DOHH2 (cell line): Measurements from ENCODE around the gene PRDM16.

ENCODE experiments used
- H3F3A ChIP-seq: fragments of 200-600 bp; sonication (generic), shearing (Covaris generic); 2 replicates; pipeline ENCODE4 v1.6.0; 2016; ENCODE audit warnings: antibody characterized with exemption, mild to moderate bottlenecking; ENCODE audit not compliant: control insufficient read depth, insufficient read depth
- H3K27ac ChIP-seq: fragments of 200-600 bp; sonication (generic); 2 replicates; pipeline ENCODE4 v1.5.1; 2014; ENCODE audit warnings: low read depth, mild to moderate bottlenecking, low read length, moderate library complexity
- H3K27me3 ChIP-seq: fragments of 200-600 bp; sonication (generic); 2 replicates; pipeline ENCODE4 v1.6.1; 2014; ENCODE audit warnings: mild to moderate bottlenecking, low read length, mixed read lengths; ENCODE audit not compliant: control insufficient read depth
- H3K36me3 ChIP-seq: fragments of 200-600 bp; sonication (generic); 2 replicates; pipeline ENCODE4 v1.6.1; 2014; ENCODE audit warnings: mild to moderate bottlenecking, low read length, moderate library complexity, mixed read lengths; ENCODE audit not compliant: control insufficient read depth
- H3K4me1 ChIP-seq: fragments of 200-600 bp; sonication (generic); 2 replicates; pipeline ENCODE4 v1.6.1; 2014; ENCODE audit warnings: mild to moderate bottlenecking, low read length, mixed read lengths; ENCODE audit not compliant: control insufficient read depth
- H3K4me2 ChIP-seq: fragments of 200-600 bp; sonication (generic); 2 replicates; pipeline ENCODE4 v1.6.0; 2014; ENCODE audit warnings: mild to moderate bottlenecking, low read length, moderate library complexity
- H3K4me3 ChIP-seq: fragments of 200-600 bp; sonication (generic); 2 replicates; pipeline ENCODE4 v1.5.1; 2014; ENCODE audit warnings: mild to moderate bottlenecking, low read length, mixed read lengths
- H3K79me2 ChIP-seq: fragments of 200-600 bp; sonication (generic); 2 replicates; pipeline ENCODE4 v1.6.1; 2014; ENCODE audit warnings: mild to moderate bottlenecking, low read length, mixed read lengths; ENCODE audit not compliant: control insufficient read depth
- H3K9me2 ChIP-seq: fragments of 200-600 bp; sonication (generic); replicated peaks from 2 replicates; pipeline ENCODE4 v1.6.1; 2014; ENCODE audit warnings: mild to moderate bottlenecking, low read length, mixed read lengths; ENCODE audit not compliant: control insufficient read depth
- H3K9me3 ChIP-seq: fragments of 200-600 bp; sonication (generic); 2 replicates; pipeline ENCODE4 v1.6.1; 2014; ENCODE audit warnings: antibody characterized with exemption, low read length, mixed read lengths; ENCODE audit not compliant: control insufficient read depth, insufficient read depth
- H4K20me1 ChIP-seq: fragments of 200-600 bp; sonication (generic); 2 replicates; pipeline ENCODE4 v1.6.0; 2014; ENCODE audit warnings: low read depth, mild to moderate bottlenecking, antibody characterized with exemption, low read length, moderate library complexity; ENCODE audit not compliant: control insufficient read depth, insufficient read depth
- EZH2phosphoT487 ChIP-seq: fragments of 200-600 bp; sonication (generic); IDR thresholded peaks from 2 replicates; pipeline ENCODE4 v1.6.1; 2017; ENCODE audit warnings: borderline replicate concordance, mild to moderate bottlenecking, antibody characterized with exemption, low read length, moderate library complexity, mixed read lengths
- TF ChIP-seq, protein P1 (sequence below): fragments of 200-600 bp; sonication (generic); IDR thresholded peaks from one replicate; pipeline ENCODE4 v1.5.1; 2014; ENCODE audit warnings: antibody characterized with exemption, mild to moderate bottlenecking, low read depth, low read length; ENCODE audit not compliant: poor library complexity, severe bottlenecking

PRDM16 gene

DNA sequence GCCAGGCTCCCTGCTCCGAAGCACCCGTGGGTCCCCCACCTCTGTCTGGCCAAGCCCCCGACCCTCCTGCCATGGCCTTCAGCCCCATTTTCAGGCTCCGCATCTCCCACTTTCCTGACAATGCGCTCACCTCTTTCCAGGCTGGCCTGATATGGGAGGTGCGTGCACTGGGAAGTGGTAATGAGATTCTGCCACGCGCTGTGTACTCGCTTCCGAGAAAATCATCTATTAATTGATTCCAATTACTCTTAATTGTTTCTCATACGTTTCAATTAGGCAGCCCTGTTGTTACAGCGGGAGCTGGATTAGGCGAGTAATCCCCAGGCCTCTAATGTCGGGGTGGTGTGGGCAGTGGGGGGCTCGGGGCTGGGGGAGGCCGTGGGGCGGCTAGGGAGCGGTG lies 263.0 kb downstream of the PRDM16 start:
- no peak for TF ChIP-seq EZH2phosphoT487
- Histone ChIP-seq H3K4me3 (no peak overlapping the region), H3K4me1 (no peaks in the 10 kb centered on the region)

DNA sequence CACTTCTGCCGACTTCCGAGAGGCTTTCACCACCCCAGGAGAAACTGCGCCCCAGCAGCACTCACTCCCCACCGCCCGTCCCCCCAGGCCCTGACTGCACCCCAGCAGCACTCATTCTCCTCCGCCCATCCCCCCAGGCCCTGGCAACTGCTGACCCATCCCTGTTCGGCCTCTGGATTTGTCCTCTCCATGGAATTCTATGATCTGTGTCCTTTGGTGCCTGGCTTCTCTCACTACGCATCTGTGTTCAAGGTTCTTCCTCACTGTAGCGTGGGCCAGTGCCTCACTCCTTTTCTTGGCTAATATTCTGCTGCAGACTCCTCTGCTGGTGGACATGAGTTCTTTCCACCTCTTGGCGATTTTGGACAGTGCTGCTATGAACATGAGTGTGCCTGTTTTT lies 263.7 kb downstream of the PRDM16 start:
- Histone ChIP-seq H3K27ac (no peak overlapping the region), H3K4me1 (no peaks in the 10 kb centered on the region), H3K36me3 (no peaks in the 10 kb centered on the region), H3K4me2 (no peak overlapping the region), H3F3A (no peaks in the 10 kb centered on the region; the same call in 1 of the 2 replicates), H4K20me1 (no peaks in the 10 kb centered on the region), H3K79me2 (no peaks in the 10 kb centered on the region), H3K9me3 (peaks cover 15% of the 10 kb centered on the region), H3K4me3 (no peak overlapping the region), H3K27me3 (no peaks in the 10 kb centered on the region), H3K9me2 (no peaks in the 10 kb centered on the region)
- no peak for TF ChIP-seq EZH2phosphoT487
- TF ChIP-seq, protein P1, sequence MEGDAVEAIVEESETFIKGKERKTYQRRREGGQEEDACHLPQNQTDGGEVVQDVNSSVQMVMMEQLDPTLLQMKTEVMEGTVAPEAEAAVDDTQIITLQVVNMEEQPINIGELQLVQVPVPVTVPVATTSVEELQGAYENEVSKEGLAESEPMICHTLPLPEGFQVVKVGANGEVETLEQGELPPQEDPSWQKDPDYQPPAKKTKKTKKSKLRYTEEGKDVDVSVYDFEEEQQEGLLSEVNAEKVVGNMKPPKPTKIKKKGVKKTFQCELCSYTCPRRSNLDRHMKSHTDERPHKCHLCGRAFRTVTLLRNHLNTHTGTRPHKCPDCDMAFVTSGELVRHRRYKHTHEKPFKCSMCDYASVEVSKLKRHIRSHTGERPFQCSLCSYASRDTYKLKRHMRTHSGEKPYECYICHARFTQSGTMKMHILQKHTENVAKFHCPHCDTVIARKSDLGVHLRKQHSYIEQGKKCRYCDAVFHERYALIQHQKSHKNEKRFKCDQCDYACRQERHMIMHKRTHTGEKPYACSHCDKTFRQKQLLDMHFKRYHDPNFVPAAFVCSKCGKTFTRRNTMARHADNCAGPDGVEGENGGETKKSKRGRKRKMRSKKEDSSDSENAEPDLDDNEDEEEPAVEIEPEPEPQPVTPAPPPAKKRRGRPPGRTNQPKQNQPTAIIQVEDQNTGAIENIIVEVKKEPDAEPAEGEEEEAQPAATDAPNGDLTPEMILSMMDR = no peak

More for the DNA sequence above, 263.0 kb downstream of the PRDM16 start:
- Histone ChIP-seq H3K36me3 (no peaks in the 10 kb centered on the region), H3K9me2 (no peaks in the 10 kb centered on the region), H4K20me1 (no peaks in the 10 kb centered on the region), H3K9me3 (peaks cover 11% of the 10 kb centered on the region), H3K4me2 (no peak overlapping the region), H3K27me3 (no peaks in the 10 kb centered on the region), H3F3A (no peaks in the 10 kb centered on the region; the same call in 1 of the 2 replicates), H3K27ac (no peak overlapping the region), H3K79me2 (no peaks in the 10 kb centered on the region)

DNA sequence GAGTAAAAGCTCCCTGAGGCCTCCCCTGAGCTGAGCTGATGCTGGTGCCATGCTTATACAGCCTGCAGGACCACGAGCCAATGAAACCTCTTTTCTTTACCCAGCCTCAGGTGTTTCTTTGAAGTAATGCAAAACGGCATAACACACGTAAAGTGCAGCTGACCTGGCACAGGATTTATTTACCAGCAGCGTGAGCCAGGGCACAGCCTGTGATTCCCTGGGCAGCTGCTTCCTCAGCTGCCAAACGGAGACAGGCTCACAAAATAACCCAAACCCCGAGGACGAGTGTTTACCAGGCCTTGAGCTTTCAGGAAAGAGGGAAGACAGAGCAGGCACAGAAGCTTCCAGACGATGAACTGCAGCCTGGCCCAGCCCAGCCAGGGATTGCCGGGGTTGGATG lies 264.9 kb downstream of the PRDM16 start:
- Histone ChIP-seq H3F3A (no peaks in the 10 kb centered on the region; the same call in 1 of the 2 replicates), H3K27me3 (no peaks in the 10 kb centered on the region), H3K27ac (no peak overlapping the region), H3K9me2 (no peaks in the 10 kb centered on the region), H3K4me2 (no peak overlapping the region), H3K36me3 (no peaks in the 10 kb centered on the region), H4K20me1 (no peaks in the 10 kb centered on the region), H3K4me3 (no peak overlapping the region), H3K9me3 (peaks cover 26% of the 10 kb centered on the region), H3K79me2 (no peaks in the 10 kb centered on the region), H3K4me1 (no peaks in the 10 kb centered on the region)
- TF ChIP-seq, protein P1 = no peak
- TF ChIP-seq EZH2phosphoT487 = no peak

DNA sequence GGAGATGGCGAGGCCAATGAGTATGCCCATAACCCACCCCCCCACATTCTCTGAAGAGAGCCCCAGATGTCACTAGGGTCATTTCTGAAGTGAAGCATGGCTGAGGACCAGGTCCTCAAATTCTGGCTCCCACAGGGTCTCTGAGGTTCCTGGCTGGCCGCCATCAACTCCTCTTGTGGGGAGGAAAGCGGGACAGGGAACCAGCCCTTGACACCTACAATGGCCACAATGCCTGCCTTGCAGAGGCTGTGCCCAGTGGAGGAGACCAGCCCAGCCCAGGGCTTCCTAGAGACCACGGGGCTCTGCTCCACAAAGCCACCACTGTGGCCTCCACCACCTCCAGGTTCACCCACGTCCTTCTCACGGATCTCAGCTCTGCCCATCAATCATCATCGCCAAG lies 265.4 kb downstream of the PRDM16 start:
- H3K79me2 ChIP-seq = no peaks in the 10 kb centered on the region
- H3F3A ChIP-seq = no peaks in the 10 kb centered on the region; the same call in 1 of the 2 replicates
- no peak overlapping the region for H3K4me2 ChIP-seq
- no peaks in the 10 kb centered on the region for H3K9me2 ChIP-seq
- TF ChIP-seq EZH2phosphoT487 = no peak
- TF ChIP-seq, protein P1 = no peak
- H3K9me3 ChIP-seq = peaks cover 26% of the 10 kb centered on the region
- H3K36me3 ChIP-seq = no peaks in the 10 kb centered on the region
- no peaks in the 10 kb centered on the region for H3K4me1 ChIP-seq
- H4K20me1 ChIP-seq = no peaks in the 10 kb centered on the region
- H3K27ac ChIP-seq = no peak overlapping the region
- no peak overlapping the region for H3K4me3 ChIP-seq
- no peaks in the 10 kb centered on the region for H3K27me3 ChIP-seq
